ENCODE measurements around the gene RCVRN. TPM values are rescaled to one million over a fixed set of nuclear protein-coding genes. Genes with fewer than 3 reads are reported as not detected.

The RCVRN gene
- total RNA-seq, 1 experiment from 2014 or later = not detected

GRCh38 chr17:9936095-9936494 is 31.0 kb upstream of the RCVRN start:
- intact Hi-C loops (cut with micrococcal nuclease; ENCODE audit: unreplicated experiment) (no loop called here), in situ Hi-C loops (cut with HindIII; ENCODE audit: low pct_unique_long_range_greater_than_20kb, low sequenced_read_pairs) (no loop called here)
- no peak for DNase-seq (ENCODE audit: low read depth, low spot score)
- POLR2A ChIA-PET = interaction anchor here (0.6 kb wide), 1 partner anchor 287 kb away, joined by 11 read pairs; no protein-coding TSS in a partner anchor
- ATAC-seq = no peak
- no peaks in the 10 kb centered on the region for H3K36me3 ChIP-seq (ENCODE audit: control insufficient read depth, insufficient read depth, low read length)
- no peak overlapping the region for H3K27ac ChIP-seq (ENCODE audit: low read length)
- CTCF ChIA-PET = interaction anchor here (0.5 kb wide), 1 partner anchor 682 kb away, joined by 3 read pairs; no protein-coding TSS in a partner anchor
- H3K4me1 ChIP-seq (ENCODE audit: control insufficient read depth, insufficient read depth, low read length) = no peaks in the 10 kb centered on the region
- TF ChIP-seq, protein P1, sequence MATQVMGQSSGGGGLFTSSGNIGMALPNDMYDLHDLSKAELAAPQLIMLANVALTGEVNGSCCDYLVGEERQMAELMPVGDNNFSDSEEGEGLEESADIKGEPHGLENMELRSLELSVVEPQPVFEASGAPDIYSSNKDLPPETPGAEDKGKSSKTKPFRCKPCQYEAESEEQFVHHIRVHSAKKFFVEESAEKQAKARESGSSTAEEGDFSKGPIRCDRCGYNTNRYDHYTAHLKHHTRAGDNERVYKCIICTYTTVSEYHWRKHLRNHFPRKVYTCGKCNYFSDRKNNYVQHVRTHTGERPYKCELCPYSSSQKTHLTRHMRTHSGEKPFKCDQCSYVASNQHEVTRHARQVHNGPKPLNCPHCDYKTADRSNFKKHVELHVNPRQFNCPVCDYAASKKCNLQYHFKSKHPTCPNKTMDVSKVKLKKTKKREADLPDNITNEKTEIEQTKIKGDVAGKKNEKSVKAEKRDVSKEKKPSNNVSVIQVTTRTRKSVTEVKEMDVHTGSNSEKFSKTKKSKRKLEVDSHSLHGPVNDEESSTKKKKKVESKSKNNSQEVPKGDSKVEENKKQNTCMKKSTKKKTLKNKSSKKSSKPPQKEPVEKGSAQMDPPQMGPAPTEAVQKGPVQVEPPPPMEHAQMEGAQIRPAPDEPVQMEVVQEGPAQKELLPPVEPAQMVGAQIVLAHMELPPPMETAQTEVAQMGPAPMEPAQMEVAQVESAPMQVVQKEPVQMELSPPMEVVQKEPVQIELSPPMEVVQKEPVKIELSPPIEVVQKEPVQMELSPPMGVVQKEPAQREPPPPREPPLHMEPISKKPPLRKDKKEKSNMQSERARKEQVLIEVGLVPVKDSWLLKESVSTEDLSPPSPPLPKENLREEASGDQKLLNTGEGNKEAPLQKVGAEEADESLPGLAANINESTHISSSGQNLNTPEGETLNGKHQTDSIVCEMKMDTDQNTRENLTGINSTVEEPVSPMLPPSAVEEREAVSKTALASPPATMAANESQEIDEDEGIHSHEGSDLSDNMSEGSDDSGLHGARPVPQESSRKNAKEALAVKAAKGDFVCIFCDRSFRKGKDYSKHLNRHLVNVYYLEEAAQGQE (IDR thresholded peaks at IDR 0.05; ENCODE audit: insufficient read depth in 1 of 2, low read depth in 2 of 2, low read length in 1 of 2) = no peak
- TF ChIP-seq CTCF (IDR thresholded peaks at IDR 0.05) (no peak), SIN3A (IDR thresholded peaks at IDR 0.05; ENCODE audit: borderline replicate concordance, insufficient read depth, low read depth, low read length) (no peak), POLR2AphosphoS5 (IDR thresholded peaks at IDR 0.05; ENCODE audit: low read depth, low read length) (no peak), TCF7L2 (IDR thresholded peaks at IDR 0.05; ENCODE audit: low read depth, low read length) (no peak)
- H3K27me3 ChIP-seq (ENCODE audit: control insufficient read depth, insufficient read depth, low read length) = peaks cover 4% of the 10 kb centered on the region; the same call in 1 of the 2 replicates
- H3K4me3 ChIP-seq (ENCODE audit: low read depth in 2 of 2, low read length in 2 of 2) = no peak overlapping the region
- no TSS peak for BruUV-seq (replicated peaks)
- H3K9me3 ChIP-seq (ENCODE audit: control insufficient read depth, insufficient read depth, low read depth, low read length) = no peaks in the 10 kb centered on the region

- Histone ChIP-seq H3K9me3 (ENCODE audit: control insufficient read depth, insufficient read depth, low read depth, low read length) (no peaks in the 10 kb centered on the region), H3K4me3 (ENCODE audit: low read depth in 2 of 2, low read length in 2 of 2) (no peak overlapping the region), H3K4me1 (ENCODE audit: control insufficient read depth, insufficient read depth, low read length) (no peaks in the 10 kb centered on the region), H3K27ac (ENCODE audit: low read length) (no peak overlapping the region), H3K27me3 (ENCODE audit: control insufficient read depth, insufficient read depth, low read length) (peaks cover 4% of the 10 kb centered on the region), H3K36me3 (ENCODE audit: control insufficient read depth, insufficient read depth, low read length) (no peaks in the 10 kb centered on the region)
- BruUV-seq (replicated peaks) = no TSS peak
- intact Hi-C loops (cut with micrococcal nuclease; ENCODE audit: unreplicated experiment) (no loop called here), in situ Hi-C loops (cut with HindIII; ENCODE audit: low pct_unique_long_range_greater_than_20kb, low sequenced_read_pairs) (no loop called here)
- TF ChIP-seq CTCF (IDR thresholded peaks at IDR 0.05) (no peak), SIN3A (IDR thresholded peaks at IDR 0.05; ENCODE audit: borderline replicate concordance, insufficient read depth, low read depth, low read length) (no peak), POLR2AphosphoS5 (IDR thresholded peaks at IDR 0.05; ENCODE audit: low read depth, low read length) (no peak), TCF7L2 (IDR thresholded peaks at IDR 0.05; ENCODE audit: low read depth, low read length) (no peak)
- TF ChIP-seq, protein P1 (IDR thresholded peaks at IDR 0.05; ENCODE audit: insufficient read depth in 1 of 2, low read depth in 2 of 2, low read length in 1 of 2) = no peak
- DNase-seq (ENCODE audit: low read depth, low spot score) (no peak), ATAC-seq (no peak)
- CTCF ChIA-PET = interaction anchor here (0.5 kb wide), 1 partner anchor 683 kb away, joined by 3 read pairs; no protein-coding TSS in a partner anchor
- POLR2A ChIA-PET = interaction anchor here (0.6 kb wide), 1 partner anchor 286 kb away, joined by 11 read pairs; no protein-coding TSS in a partner anchor
Measured at GRCh38 chr17:9935408-9935807, 30.3 kb upstream of the RCVRN start.

Data from Panc1 (cell line).